Neural cell (in vitro differentiated cells): ENCODE measurements around the gene DLK2. TPM values are rescaled to one million over a fixed set of nuclear protein-coding genes. Genes with fewer than 3 reads are reported as not detected.

Source experiments
- H2AFZ ChIP-seq: fragments of 200-600, 300-800 bp; sonication (generic), shearing (Covaris generic); 2 replicates; pipeline ENCODE4 v1.6.0; 2014; ENCODE audit warnings: low read depth, mild to moderate bottlenecking, antibody characterized with exemption, low read length, moderate library complexity
- H3F3A ChIP-seq: fragments of 200-600 bp; shearing (Covaris generic); 2 replicates; pipeline ENCODE4 v1.6.1; 2016; ENCODE audit warnings: mild to moderate bottlenecking, moderate library complexity, mixed read lengths, antibody characterized with exemption, low read length; ENCODE audit not compliant: insufficient read depth, poor library complexity, severe bottlenecking
- H3K27ac ChIP-seq: fragments of 200-600, 300-800 bp; sonication (generic), shearing (Covaris generic); 2 replicates; pipeline ENCODE4 v1.5.1; 2014; ENCODE audit warnings: mild to moderate bottlenecking, low read length, moderate library complexity
- H3K27me3 ChIP-seq: fragments of 300-800, 200-600 bp; sonication (generic), shearing (Covaris generic); 2 replicates; pipeline ENCODE4 v1.6.0; 2014; ENCODE audit warnings: mild to moderate bottlenecking, low read depth, low read length, moderate library complexity; ENCODE audit not compliant: insufficient read depth
- H3K36me3 ChIP-seq: fragments of 300-800, 200-600 bp; sonication (generic), shearing (Covaris generic); 2 replicates; pipeline ENCODE4 v1.5.1; 2014; ENCODE audit warnings: mild to moderate bottlenecking, antibody characterized with exemption, low read length, moderate library complexity; ENCODE audit not compliant: insufficient read depth
- H3K4me2 ChIP-seq: fragments of 300-800, 200-600 bp; sonication (generic), shearing (Covaris generic); 2 replicates; pipeline ENCODE4 v1.6.0; 2014; ENCODE audit warnings: mild to moderate bottlenecking, low read length
- H3K4me3 ChIP-seq: fragments of 300-800, 200-600 bp; sonication (generic), shearing (Covaris generic); 2 replicates; pipeline ENCODE4 v1.5.1; 2014; ENCODE audit warnings: mild to moderate bottlenecking, low read length, moderate library complexity
- H3K79me2 ChIP-seq: fragments of 200-600 bp; shearing (Covaris generic); replicated peaks from 2 replicates; pipeline ENCODE4 v1.6.0; 2014; ENCODE audit warnings: mild to moderate bottlenecking, low read length, moderate library complexity; ENCODE audit not compliant: insufficient read depth
- H3K9ac ChIP-seq: fragments of 300-800, 200-600 bp; sonication (generic), shearing (Covaris generic); 2 replicates; pipeline ENCODE4 v1.6.1; 2016; ENCODE audit warnings: mild to moderate bottlenecking, low read length, mixed read lengths
- H3K9me2 ChIP-seq: fragments of 200-600 bp; shearing (Covaris generic); 2 replicates; pipeline ENCODE4 v1.6.1; 2016; ENCODE audit warnings: mild to moderate bottlenecking, low read length, mixed read lengths; ENCODE audit not compliant: insufficient read depth
- H3K9me3 ChIP-seq: fragments of 200-600, 300-800 bp; sonication (generic), shearing (Covaris generic); 2 replicates; pipeline ENCODE4 v1.6.1; 2016; ENCODE audit warnings: mild to moderate bottlenecking, mixed run types, low read length, moderate library complexity, mixed read lengths
- H4K20me1 ChIP-seq: fragments of 200-600 bp; shearing (Covaris generic); 2 replicates; pipeline ENCODE4 v1.6.1; 2016; ENCODE audit warnings: mild to moderate bottlenecking, mixed run types; ENCODE audit not compliant: insufficient read depth
- EZH2 ChIP-seq: fragments of 200-600, 300-800 bp; shearing (Covaris generic), sonication (generic); IDR thresholded peaks from 2 replicates; pipeline ENCODE4 v1.6.1; 2014; ENCODE audit warnings: antibody characterized with exemption, low read length, borderline replicate concordance, mild to moderate bottlenecking; ENCODE audit not compliant: insufficient read depth, poor library complexity, severe bottlenecking
- MXI1 ChIP-seq: fragments of 450-650 bp; conservative IDR thresholded peaks from 2 replicates; pipeline ENCODE4 v1.6.1; 2014; ENCODE audit warnings: antibody characterized with exemption, mild to moderate bottlenecking; ENCODE audit not compliant: poor library complexity, severe bottlenecking
- RAD21 ChIP-seq: fragments of 450-650 bp; conservative IDR thresholded peaks from 2 replicates; pipeline ENCODE4 v1.6.1; 2014; ENCODE audit warnings: antibody characterized with exemption, mild to moderate bottlenecking, moderate library complexity
- SMC3 ChIP-seq: fragments of 450-650 bp; conservative IDR thresholded peaks from 2 replicates; pipeline ENCODE4 v1.6.1; 2014; ENCODE audit warnings: antibody characterized with exemption, mild to moderate bottlenecking, moderate library complexity; ENCODE audit not compliant: poor library complexity
- TAF1 ChIP-seq: IDR thresholded peaks from 2 replicates; pipeline ENCODE4 v1.6.1; 2012; ENCODE audit warnings: low read depth
- polyA plus RNA-seq: library from polyadenylated mRNA; depleted of rRNA; stranded (reverse); fragments of >200 nt; gene quantifications from 2 replicates; pipeline ENCODE4 v1.2.3, GENCODE V29; 2014
- TF ChIP-seq, protein P1 (sequence below): fragments of 450-650 bp; IDR thresholded peaks from 2 replicates; pipeline ENCODE4 v1.5.1; 2014; ENCODE audit warnings: antibody characterized with exemption, mild to moderate bottlenecking, moderate library complexity; ENCODE audit not compliant: poor library complexity, severe bottlenecking
- TF ChIP-seq, protein P2 (sequence below): IDR thresholded peaks from 2 replicates; pipeline ENCODE4 v1.6.1; 2012; ENCODE audit warnings: borderline replicate concordance

Gene DLK2
- polyA plus RNA-seq, 1 donor from 2014 or later, result 19.8 TPM

DNA sequence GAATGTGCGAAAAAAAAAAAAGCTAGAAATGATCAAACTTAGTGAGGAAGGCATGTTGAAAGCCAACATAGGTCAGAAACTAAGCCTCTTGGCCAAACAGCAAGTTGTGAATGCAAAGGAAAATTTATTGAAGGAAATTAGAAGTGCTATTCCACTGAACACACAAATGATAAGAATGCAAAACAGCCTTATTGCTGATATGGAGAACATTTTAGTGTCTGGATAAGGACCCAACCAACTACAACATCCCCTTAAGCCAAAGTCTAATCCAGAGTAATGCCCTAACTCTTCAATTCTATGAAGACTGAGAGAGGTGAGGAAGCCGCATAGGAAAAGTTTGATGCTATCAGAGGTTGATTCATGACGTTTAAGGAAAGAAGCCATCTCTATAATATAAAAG lies 33.5 kb downstream of the DLK2 start:
- no peaks in the 10 kb centered on the region for H3K9me3 ChIP-seq
- TF ChIP-seq SMC3, result no peak
- TF ChIP-seq EZH2, result no peak
- TF ChIP-seq, protein P1, sequence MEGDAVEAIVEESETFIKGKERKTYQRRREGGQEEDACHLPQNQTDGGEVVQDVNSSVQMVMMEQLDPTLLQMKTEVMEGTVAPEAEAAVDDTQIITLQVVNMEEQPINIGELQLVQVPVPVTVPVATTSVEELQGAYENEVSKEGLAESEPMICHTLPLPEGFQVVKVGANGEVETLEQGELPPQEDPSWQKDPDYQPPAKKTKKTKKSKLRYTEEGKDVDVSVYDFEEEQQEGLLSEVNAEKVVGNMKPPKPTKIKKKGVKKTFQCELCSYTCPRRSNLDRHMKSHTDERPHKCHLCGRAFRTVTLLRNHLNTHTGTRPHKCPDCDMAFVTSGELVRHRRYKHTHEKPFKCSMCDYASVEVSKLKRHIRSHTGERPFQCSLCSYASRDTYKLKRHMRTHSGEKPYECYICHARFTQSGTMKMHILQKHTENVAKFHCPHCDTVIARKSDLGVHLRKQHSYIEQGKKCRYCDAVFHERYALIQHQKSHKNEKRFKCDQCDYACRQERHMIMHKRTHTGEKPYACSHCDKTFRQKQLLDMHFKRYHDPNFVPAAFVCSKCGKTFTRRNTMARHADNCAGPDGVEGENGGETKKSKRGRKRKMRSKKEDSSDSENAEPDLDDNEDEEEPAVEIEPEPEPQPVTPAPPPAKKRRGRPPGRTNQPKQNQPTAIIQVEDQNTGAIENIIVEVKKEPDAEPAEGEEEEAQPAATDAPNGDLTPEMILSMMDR, result no peak
- TF ChIP-seq RAD21, result no peak
- no peak for TF ChIP-seq TAF1
- no peak for TF ChIP-seq MXI1
- TF ChIP-seq, protein P2, sequence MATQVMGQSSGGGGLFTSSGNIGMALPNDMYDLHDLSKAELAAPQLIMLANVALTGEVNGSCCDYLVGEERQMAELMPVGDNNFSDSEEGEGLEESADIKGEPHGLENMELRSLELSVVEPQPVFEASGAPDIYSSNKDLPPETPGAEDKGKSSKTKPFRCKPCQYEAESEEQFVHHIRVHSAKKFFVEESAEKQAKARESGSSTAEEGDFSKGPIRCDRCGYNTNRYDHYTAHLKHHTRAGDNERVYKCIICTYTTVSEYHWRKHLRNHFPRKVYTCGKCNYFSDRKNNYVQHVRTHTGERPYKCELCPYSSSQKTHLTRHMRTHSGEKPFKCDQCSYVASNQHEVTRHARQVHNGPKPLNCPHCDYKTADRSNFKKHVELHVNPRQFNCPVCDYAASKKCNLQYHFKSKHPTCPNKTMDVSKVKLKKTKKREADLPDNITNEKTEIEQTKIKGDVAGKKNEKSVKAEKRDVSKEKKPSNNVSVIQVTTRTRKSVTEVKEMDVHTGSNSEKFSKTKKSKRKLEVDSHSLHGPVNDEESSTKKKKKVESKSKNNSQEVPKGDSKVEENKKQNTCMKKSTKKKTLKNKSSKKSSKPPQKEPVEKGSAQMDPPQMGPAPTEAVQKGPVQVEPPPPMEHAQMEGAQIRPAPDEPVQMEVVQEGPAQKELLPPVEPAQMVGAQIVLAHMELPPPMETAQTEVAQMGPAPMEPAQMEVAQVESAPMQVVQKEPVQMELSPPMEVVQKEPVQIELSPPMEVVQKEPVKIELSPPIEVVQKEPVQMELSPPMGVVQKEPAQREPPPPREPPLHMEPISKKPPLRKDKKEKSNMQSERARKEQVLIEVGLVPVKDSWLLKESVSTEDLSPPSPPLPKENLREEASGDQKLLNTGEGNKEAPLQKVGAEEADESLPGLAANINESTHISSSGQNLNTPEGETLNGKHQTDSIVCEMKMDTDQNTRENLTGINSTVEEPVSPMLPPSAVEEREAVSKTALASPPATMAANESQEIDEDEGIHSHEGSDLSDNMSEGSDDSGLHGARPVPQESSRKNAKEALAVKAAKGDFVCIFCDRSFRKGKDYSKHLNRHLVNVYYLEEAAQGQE, result no peak
- H2AFZ ChIP-seq, result no peak overlapping the region
- H3K79me2 ChIP-seq, result no peaks in the 10 kb centered on the region
- no peak overlapping the region for H3K27ac ChIP-seq
- H4K20me1 ChIP-seq, result no peaks in the 10 kb centered on the region
- no peaks in the 10 kb centered on the region for H3K27me3 ChIP-seq
- H3K9ac ChIP-seq, result no peak overlapping the region
- no peaks in the 10 kb centered on the region for H3K9me2 ChIP-seq
- H3K4me2 ChIP-seq, result no peak overlapping the region
- H3K36me3 ChIP-seq, result no peaks in the 10 kb centered on the region
- no peaks in the 10 kb centered on the region for H3F3A ChIP-seq
- no peak overlapping the region for H3K4me3 ChIP-seq

DNA sequence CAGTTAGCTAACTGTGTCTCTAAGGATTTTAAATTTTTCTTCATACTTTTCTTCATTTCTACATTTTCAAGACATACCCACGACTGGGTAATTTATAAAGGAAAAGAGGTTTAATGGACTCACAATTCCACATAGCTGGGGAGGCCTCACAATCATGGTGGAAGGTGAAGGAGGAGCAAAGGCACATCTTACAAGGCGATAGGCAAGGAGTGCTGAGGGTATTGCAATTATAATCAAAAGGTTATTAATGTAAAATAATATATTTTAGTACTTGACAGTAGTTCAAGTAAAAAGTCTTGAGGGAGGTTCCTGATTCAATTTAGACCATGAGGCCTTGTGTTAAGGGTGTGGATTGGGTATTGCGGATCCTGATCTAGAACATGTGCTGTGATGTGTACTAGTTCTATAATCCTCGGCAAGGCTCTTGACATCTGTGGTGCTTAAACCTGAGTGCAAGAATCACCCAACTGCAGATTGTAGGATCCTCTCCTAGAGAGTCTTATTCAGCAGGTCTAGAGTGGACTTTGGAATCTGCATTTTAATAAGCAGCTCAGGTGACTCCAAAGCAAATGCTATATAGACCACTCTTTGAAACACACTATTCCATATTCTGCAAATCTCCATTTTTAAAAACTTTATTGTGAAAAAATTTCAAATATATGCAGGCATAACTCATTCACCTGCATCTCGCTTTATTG lies 35.2 kb downstream of the DLK2 start:
- H3K4me2 ChIP-seq, result no peak overlapping the region
- no peaks in the 10 kb centered on the region for H3K79me2 ChIP-seq
- H3K4me3 ChIP-seq, result no peak overlapping the region
- TF ChIP-seq, protein P2, result no peak
- H4K20me1 ChIP-seq, result no peaks in the 10 kb centered on the region
- H3K27ac ChIP-seq, result no peak overlapping the region
- no peaks in the 10 kb centered on the region for H3K9me3 ChIP-seq
- H3F3A ChIP-seq, result no peaks in the 10 kb centered on the region
- H3K9me2 ChIP-seq, result no peaks in the 10 kb centered on the region
- no peak overlapping the region for H2AFZ ChIP-seq
- H3K36me3 ChIP-seq, result no peaks in the 10 kb centered on the region
- H3K27me3 ChIP-seq, result no peaks in the 10 kb centered on the region
- no peak overlapping the region for H3K9ac ChIP-seq
